Measurements from ENCODE around the gene CKMT2.

Gene CKMT2

GRCh38 chr5:81313278-81313677, 80.2 kb downstream of the CKMT2 start:
- no peak for DNase-seq

- DNase-seq = no peak
These were observed 80.6 kb downstream of the CKMT2 start for GRCh38 chr5:81313686-81314085.

- no peak for DNase-seq
These were observed 81.5 kb downstream of the CKMT2 start for GRCh38 chr5:81314581-81314980.

- DNase-seq = no peak
These were observed 82.2 kb downstream of the CKMT2 start for GRCh38 chr5:81315336-81315735.

- DNase-seq = no peak
These were observed 82.7 kb downstream of the CKMT2 start for GRCh38 chr5:81315830-81316229.

Data from Kasumi-1 (cell line).